SK-N-SH treated with all-trans-retinoic acid at 6 μM for 48 hours (cell line): ENCODE results near the gene CCDC152.

ENCODE experiments used
- ATAC-seq: fragments of 200-7000 bp; cut with Tn5 transposase; 3 replicates; pipeline ENCODE4 v1.9.1; 2020; ENCODE audit warnings: mild to moderate bottlenecking, moderate library complexity
- ARNTL ChIP-seq: fragments of 450-650 bp; formaldehyde crosslinking; IDR thresholded peaks from 2 replicates; pipeline ENCODE4 v1.5.0; 2020; ENCODE audit warnings: low read depth, mild to moderate bottlenecking, moderate library complexity, borderline replicate concordance
- BACH2 ChIP-seq: fragments of 250-450 bp; sonication (Bioruptor Pico); IDR thresholded peaks from 2 replicates; pipeline ENCODE4 v1.9.0; 2021; ENCODE audit warnings: mild to moderate bottlenecking, borderline replicate concordance
- CREB5 ChIP-seq: fragments of 250-450 bp; sonication (Bioruptor Pico); IDR thresholded peaks from 2 replicates; pipeline ENCODE4 v1.5.1; 2020; ENCODE audit warnings: low read depth, mild to moderate bottlenecking, moderate library complexity
- CSDC2 ChIP-seq: fragments of 250-450 bp; sonication (Bioruptor Pico); IDR thresholded peaks from 2 replicates; pipeline ENCODE4 v1.5.0; 2020; ENCODE audit warnings: mild to moderate bottlenecking, moderate library complexity
- ESRRG ChIP-seq: fragments of 250-450 bp; sonication (Bioruptor Pico); IDR thresholded peaks from 2 replicates; pipeline ENCODE4 v1.6.1; 2021; ENCODE audit warnings: mild to moderate bottlenecking
- GLIS3 ChIP-seq: fragments of 250-450 bp; sonication (Bioruptor Pico); IDR thresholded peaks from 2 replicates; pipeline ENCODE4 v1.5.0; 2020; ENCODE audit warnings: mild to moderate bottlenecking, moderate library complexity
- ISL1 ChIP-seq: fragments of 250-450 bp; sonication (Bioruptor Pico); IDR thresholded peaks from 2 replicates; pipeline ENCODE4 v2.1.2; 2022; ENCODE audit warnings: mild to moderate bottlenecking, moderate library complexity
- OSR1 ChIP-seq: fragments of 250-450 bp; sonication (Bioruptor Pico); IDR thresholded peaks from 2 replicates; pipeline ENCODE4 v1.8.0; 2022; ENCODE audit warnings: moderate library complexity, mild to moderate bottlenecking, inconsistent platforms
- PATZ1 ChIP-seq: fragments of 250-450 bp; sonication (Bioruptor Pico); IDR thresholded peaks from 2 replicates; pipeline ENCODE4 v1.8.0; 2020; ENCODE audit warnings: mild to moderate bottlenecking, moderate library complexity, borderline replicate concordance
- POU6F1 ChIP-seq: fragments of 250-450 bp; sonication (Bioruptor Pico); IDR thresholded peaks from 2 replicates; pipeline ENCODE4 v1.8.0; 2021; ENCODE audit warnings: low read depth, mild to moderate bottlenecking, moderate library complexity, borderline replicate concordance
- PPARA ChIP-seq: fragments of 250-450 bp; sonication (Bioruptor Pico); IDR thresholded peaks from 2 replicates; pipeline ENCODE4 v1.5.0; 2020; ENCODE audit warnings: mild to moderate bottlenecking, borderline replicate concordance
- RARB ChIP-seq: fragments of 250-450 bp; sonication (Bioruptor Pico); IDR thresholded peaks from 2 replicates; pipeline ENCODE4 v1.8.0; 2021; ENCODE audit warnings: mild to moderate bottlenecking, moderate library complexity
- TOX ChIP-seq: fragments of 250-450 bp; sonication (Bioruptor Pico); IDR thresholded peaks from 2 replicates; pipeline ENCODE4 v1.8.0; 2021; ENCODE audit warnings: mild to moderate bottlenecking, moderate library complexity, borderline replicate concordance
- TSHZ2 ChIP-seq: fragments of 250-450 bp; sonication (Bioruptor Pico); IDR thresholded peaks from 2 replicates; pipeline ENCODE4 v1.5.0; 2020; ENCODE audit warnings: mild to moderate bottlenecking, moderate library complexity
- ZFP3 ChIP-seq: fragments of 250-450 bp; sonication (Bioruptor Pico); IDR thresholded peaks from 2 replicates; pipeline ENCODE4 v1.5.0; 2020; ENCODE audit warnings: mild to moderate bottlenecking, moderate library complexity
- ZNF565 ChIP-seq: fragments of 450-650 bp; formaldehyde crosslinking; conservative IDR thresholded peaks from 2 replicates; pipeline ENCODE4 v1.5.0; 2020; ENCODE audit warnings: low read depth, mild to moderate bottlenecking, moderate library complexity
- ZNF8 ChIP-seq: fragments of 450-650 bp; formaldehyde crosslinking; IDR thresholded peaks from 2 replicates; pipeline ENCODE4 v1.5.0; 2020; ENCODE audit warnings: mild to moderate bottlenecking, moderate library complexity

Gene CCDC152

GRCh38 chr5:42750507-42750906 lies 6.1 kb upstream of the CCDC152 start:
- no peak for ATAC-seq
- no peak for TF ChIP-seq ISL1 (CRISPR knock-in tag)
- no peak for TF ChIP-seq ZNF565 (CRISPR knock-in tag)
- TF ChIP-seq ESRRG (CRISPR knock-in tag): no peak
- TF ChIP-seq POU6F1: no peak
- no peak for TF ChIP-seq CREB5
- TF ChIP-seq ZFP3 (CRISPR knock-in tag): no peak
- TF ChIP-seq ARNTL (CRISPR knock-in tag): no peak
- TF ChIP-seq PATZ1: no peak
- TF ChIP-seq GLIS3 (CRISPR knock-in tag): no peak
- no peak for TF ChIP-seq OSR1

- TF ChIP-seq BACH2 (no peak), ZNF565 (CRISPR knock-in tag) (no peak), GLIS3 (CRISPR knock-in tag) (no peak), ESRRG (CRISPR knock-in tag) (no peak), ZNF8 (CRISPR knock-in tag) (no peak), OSR1 (no peak), TOX (CRISPR knock-in tag) (no peak), ZFP3 (CRISPR knock-in tag) (no peak), PATZ1 (no peak), ARNTL (CRISPR knock-in tag) (no peak), PPARA (CRISPR knock-in tag) (no peak), RARB (no peak)
- ATAC-seq: no peak
Measured at GRCh38 chr5:42751044-42751443, 5.6 kb upstream of the CCDC152 start.

GRCh38 chr5:42753099-42753498 lies 3.5 kb upstream of the CCDC152 start:
- no peak for ATAC-seq
- no peak for TF ChIP-seq OSR1
- no peak for TF ChIP-seq PPARA (CRISPR knock-in tag)
- TF ChIP-seq POU6F1: no peak
- TF ChIP-seq CSDC2: no peak
- no peak for TF ChIP-seq ZNF8 (CRISPR knock-in tag)
- no peak for TF ChIP-seq ISL1 (CRISPR knock-in tag)
- no peak for TF ChIP-seq ZFP3 (CRISPR knock-in tag)
- TF ChIP-seq TOX (CRISPR knock-in tag): no peak
- TF ChIP-seq ESRRG (CRISPR knock-in tag): no peak
- no peak for TF ChIP-seq TSHZ2 (CRISPR knock-in tag)
- no peak for TF ChIP-seq BACH2
